ENCODE measurements around the gene ZNF830. TPM values are rescaled to one million over a fixed set of nuclear protein-coding genes. Genes with fewer than 3 reads are reported as not detected.
A peak's percentile ranks its signal among the peaks of the same experiment; 100 is the strongest.

ZNF830 gene
- total and polyA plus RNA-seq, 9 of the 15 experiments (the other 6 are each of a cell fraction or from before 2014, with no cell fraction given): 13.1 to 28.7 (median 21.7) TPM

DNA sequence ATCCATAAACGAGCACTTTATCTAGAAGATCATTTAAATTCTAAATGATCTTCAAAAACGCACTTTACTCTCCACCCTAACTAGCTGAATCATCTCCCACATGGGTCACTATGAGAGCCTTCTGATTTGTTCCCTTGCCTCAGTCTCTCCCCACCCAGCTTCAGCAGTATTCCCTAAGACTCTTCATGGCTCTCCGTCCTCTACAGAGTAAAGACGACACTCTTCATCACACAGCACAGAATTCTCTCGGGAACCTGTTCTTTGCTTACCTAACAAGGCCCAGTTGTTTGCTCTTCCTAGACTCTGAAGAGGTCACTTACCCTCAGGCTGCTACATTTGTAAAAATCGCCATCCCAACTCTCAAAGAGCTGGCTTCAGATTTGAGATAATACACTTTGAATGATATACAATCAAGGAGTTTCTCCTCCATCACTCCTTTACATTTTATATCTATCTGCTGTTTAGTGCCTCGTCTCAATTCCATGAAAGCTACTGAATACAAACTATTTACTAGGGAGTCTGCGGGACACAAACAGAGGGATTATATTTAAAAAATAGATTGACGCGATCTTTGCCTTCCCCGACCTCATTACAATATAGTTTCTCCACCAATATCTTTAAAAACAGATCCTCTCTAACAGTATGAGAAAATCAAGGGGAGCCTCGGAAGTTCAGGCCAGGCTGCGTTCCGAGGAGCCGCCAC lies 18.5 kb downstream of the ZNF830 start:
- Histone ChIP-seq H3K9me1 (ENCODE audit: control insufficient read depth, insufficient read depth, low read length) (no peaks in the 10 kb centered on the region), H2AFZ (ENCODE audit: low read depth, low read length) (peak overlapping the region; percentile 90), H3K4me2 (ENCODE audit: insufficient read depth, low read length) (peak overlapping the region; percentile 89), H3K9me3 (replicated peaks; ENCODE audit: control insufficient read depth, insufficient read depth, low read depth, low read length) (no peaks in the 10 kb centered on the region), H3K27ac (ENCODE audit: extremely low read depth, low read depth, low read length) (peak overlapping the region; percentile 96), H3K79me2 (ENCODE audit: control insufficient read depth, insufficient read depth, low read length) (peaks cover 40% of the 10 kb centered on the region), H3K9ac (ENCODE audit: insufficient read depth in 1 of 2, low read depth in 2 of 2, low read length in 2 of 2) (peak overlapping the region; percentile 97 to 99), H3K27me3 (ENCODE audit: control insufficient read depth in 2 of 2, insufficient read depth in 2 of 2, low read length in 2 of 2) (no peaks in the 10 kb centered on the region), H3K36me3 (ENCODE audit: control insufficient read depth, insufficient read depth, low read length) (peaks cover 17% of the 10 kb centered on the region), H3K4me3 (peak overlapping the region; percentile 78), H4K20me1 (replicated peaks; ENCODE audit: control insufficient read depth, insufficient read depth, low read length) (no peaks in the 10 kb centered on the region), H3K4me1 (replicated peaks in 1 of 2; ENCODE audit: control insufficient read depth in 2 of 2, insufficient read depth in 2 of 2, low read length in 2 of 2) (peaks cover 17 to 29% of the 10 kb centered on the region in 2 experiments; a peak in 4 of 5 replicates)
- TSS peak; percentile 95 for BruUV-seq (replicated peaks)
- in situ Hi-C loops (cut with MboI): no loop called here
- DNase-seq (ENCODE audit: extremely low read depth in 1 of 4, low spot score in 3 of 4) (peak in 2 of 4 experiments; percentile 41 to 50), ATAC-seq (no peak), FAIRE-seq (peak; percentile 49)
- 5% methylated on average over 14 of the region's 15 CpGs for WGBS (ENCODE audit: insufficient coverage, low coverage, missing lambda C conversion rate)
- ChIA-PET POLR2A (interaction anchor here (1.0 to 3.4 kb wide), 14 partner anchors 12 to 536 kb away, joined by 3 to 27 read pairs (median 4); partner anchors contain the start of gene RAD51D), CTCF (ENCODE audit: low intra/inter-chr PET ratio) (interaction anchor here (0.7 kb wide), 1 partner anchor 435 kb away, joined by 3 read pairs; no protein-coding TSS in a partner anchor)
- intact Hi-C loops (cut with micrococcal nuclease): loop anchor here (2.0 to 5.0 kb wide), 3 partner anchors 19 to 108 kb away; partner anchors contain the start of genes CCT6B and ZNF830
- TF ChIP-seq ZNF232 (CRISPR knock-in tag; IDR thresholded peaks at IDR 0.05) (no peak), CSDE1 (IDR thresholded peaks at IDR 0.05) (0 out of 4 replicates have a peak, but pooled peaks of 1 of the 2 experiments have one; percentile 18), CBX1 (IDR thresholded peaks at IDR 0.05; ENCODE audit: low read depth) (no peak), ERF (CRISPR knock-in tag; IDR thresholded peaks at IDR 0.05) (no peak), ELF2 (CRISPR knock-in tag; IDR thresholded peaks at IDR 0.05) (peak; percentile 31; the same call in 1 of the 2 replicates), SIRT6 (IDR thresholded peaks at IDR 0.05; ENCODE audit: low read depth, low read length) (no peak), SP1 (CRISPR knock-in tag; IDR thresholded peaks at IDR 0.05) (0 out of 2 replicates have a peak, but pooled peaks have one; percentile 19), TRIM24 (IDR thresholded peaks at IDR 0.05) (peak in 1 of 2 experiments; percentile 37; a peak in 1 of 4 replicates), C11orf30 (IDR thresholded peaks at IDR 0.05; ENCODE audit: low read depth) (peak; percentile 57; the same call in 1 of the 2 replicates), SMARCA4 (IDR thresholded peaks at IDR 0.05) (no peak), NFIC (IDR thresholded peaks at IDR 0.05) (0 out of 2 replicates have a peak, but pooled peaks have one; percentile 4), ZNF197 (CRISPR knock-in tag; IDR thresholded peaks at IDR 0.05; ENCODE audit: low read depth) (no peak)
- TF ChIP-seq, protein P1, sequence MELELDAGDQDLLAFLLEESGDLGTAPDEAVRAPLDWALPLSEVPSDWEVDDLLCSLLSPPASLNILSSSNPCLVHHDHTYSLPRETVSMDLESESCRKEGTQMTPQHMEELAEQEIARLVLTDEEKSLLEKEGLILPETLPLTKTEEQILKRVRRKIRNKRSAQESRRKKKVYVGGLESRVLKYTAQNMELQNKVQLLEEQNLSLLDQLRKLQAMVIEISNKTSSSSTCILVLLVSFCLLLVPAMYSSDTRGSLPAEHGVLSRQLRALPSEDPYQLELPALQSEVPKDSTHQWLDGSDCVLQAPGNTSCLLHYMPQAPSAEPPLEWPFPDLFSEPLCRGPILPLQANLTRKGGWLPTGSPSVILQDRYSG (tag; conservative IDR thresholded peaks at IDR 0.05; ENCODE audit: low read depth): no peak

All from K562 (cell line).